Chondrocyte (in vitro differentiated cells): ENCODE data around the gene GRB7. TPM values are rescaled to one million over a fixed set of nuclear protein-coding genes. Genes with fewer than 3 reads are reported as not detected.
"Not testable (repeated sequence)": the region's sequence is repeated elsewhere in the genome, so short reads cannot be mapped to it uniquely, and the experiment has no call there.

Source experiments
- DNase-seq: peaks from one replicate; pipeline ENCODE4 v3.0.0; 2021; ENCODE audit warnings: mixed read lengths, low spot score
- H3K27ac Mint-ChIP-seq: one replicate; pipeline ENCODE4 v1.8.0; 2021; ENCODE audit warnings: mild to moderate bottlenecking, moderate library complexity, mixed read lengths; ENCODE audit not compliant: unreplicated experiment
- H3K27me3 Mint-ChIP-seq: 2 replicates; pipeline ENCODE4 v1.8.0; 2021; ENCODE audit warnings: low read depth, mixed read lengths
- H3K36me3 Mint-ChIP-seq: 2 replicates; pipeline ENCODE4 v1.8.0; 2021; ENCODE audit warnings: low read depth, mixed read lengths
- H3K4me1 Mint-ChIP-seq: 2 replicates; pipeline ENCODE4 v1.8.0; 2021; ENCODE audit warnings: low read depth, mild to moderate bottlenecking, mixed read lengths
- H3K4me3 Mint-ChIP-seq: one replicate; pipeline ENCODE4 v1.8.0; 2021; ENCODE audit warnings: mild to moderate bottlenecking, moderate library complexity, mixed read lengths; ENCODE audit not compliant: unreplicated experiment
- H3K9me3 Mint-ChIP-seq: 2 replicates; pipeline ENCODE4 v1.8.0; 2021; ENCODE audit warnings: low read depth, mixed read lengths
- CTCF ChIP-seq: fragments of 200-600 bp; sonication (generic); IDR thresholded peaks from 2 replicates; pipeline ENCODE4 v1.5.0; 2021; ENCODE audit warnings: antibody characterized with exemption, mild to moderate bottlenecking, moderate library complexity
- total RNA-seq: library from RNA; stranded (reverse); gene quantifications from 3 replicates; pipeline ENCODE4 v1.2.1, GENCODE V29; 2021

GRB7 gene
- total RNA-seq, 1 donor from 2014 or later: not detected

- Mint-ChIP-seq H3K27me3 (no peaks in the 10 kb centered on the region), H3K27ac (no peak overlapping the region), H3K4me1 (peaks cover 1% of the 10 kb centered on the region), H3K36me3 (peaks cover 18% of the 10 kb centered on the region), H3K9me3 (no peaks in the 10 kb centered on the region), H3K4me3 (no peak overlapping the region)
- no peak for DNase-seq
- TF ChIP-seq CTCF: no peak
Measured at GRCh38 chr17:39709998-39710964, 27.5 kb upstream of the GRB7 start.

- not testable (repeated sequence) for H3K27me3 Mint-ChIP-seq, H3K4me1 Mint-ChIP-seq, H3K4me3 Mint-ChIP-seq, H3K9me3 Mint-ChIP-seq, DNase-seq, H3K27ac Mint-ChIP-seq
- peaks cover 20% of the 10 kb centered on the region for H3K36me3 Mint-ChIP-seq
Measured at GRCh38 chr17:39711071-39711470, 26.7 kb upstream of the GRB7 start.

- no peak for DNase-seq
- TF ChIP-seq CTCF: no peak
- Mint-ChIP-seq H3K27ac (no peak overlapping the region), H3K9me3 (no peaks in the 10 kb centered on the region), H3K27me3 (no peaks in the 10 kb centered on the region), H3K4me1 (no peaks in the 10 kb centered on the region), H3K4me3 (no peak overlapping the region), H3K36me3 (peaks cover 20% of the 10 kb centered on the region)
Measured at GRCh38 chr17:39711851-39712250, 25.9 kb upstream of the GRB7 start.

- Mint-ChIP-seq H3K4me1 (no peaks in the 10 kb centered on the region), H3K9me3 (no peaks in the 10 kb centered on the region), H3K36me3 (peaks cover 24% of the 10 kb centered on the region), H3K4me3 (no peak overlapping the region), H3K27me3 (no peaks in the 10 kb centered on the region), H3K27ac (no peak overlapping the region)
- DNase-seq: no peak
- TF ChIP-seq CTCF: no peak
Measured at GRCh38 chr17:39714234-39714633, 23.5 kb upstream of the GRB7 start.

- no peak overlapping the region for H3K4me3 Mint-ChIP-seq
- no peak overlapping the region for H3K27ac Mint-ChIP-seq
- H3K4me1 Mint-ChIP-seq: no peaks in the 10 kb centered on the region
- H3K9me3 Mint-ChIP-seq: no peaks in the 10 kb centered on the region
- H3K27me3 Mint-ChIP-seq: no peaks in the 10 kb centered on the region
- peaks cover 28% of the 10 kb centered on the region for H3K36me3 Mint-ChIP-seq
- no peak for DNase-seq
- no peak for TF ChIP-seq CTCF
Measured at GRCh38 chr17:39715375-39716072, 22.2 kb upstream of the GRB7 start.
